NCI-H524 (cell line): ENCODE data around the gene STXBP5.
"Not testable (repeated sequence)": the region's sequence is repeated elsewhere in the genome, so short reads cannot be mapped to it uniquely, and the experiment has no call there.

Experiments
- DNase-seq, 2 experiments: peaks; one replicate each; lab custom pipeline; 2025; lab: John Stamatoyannopoulos, UW

The STXBP5 gene

DNA sequence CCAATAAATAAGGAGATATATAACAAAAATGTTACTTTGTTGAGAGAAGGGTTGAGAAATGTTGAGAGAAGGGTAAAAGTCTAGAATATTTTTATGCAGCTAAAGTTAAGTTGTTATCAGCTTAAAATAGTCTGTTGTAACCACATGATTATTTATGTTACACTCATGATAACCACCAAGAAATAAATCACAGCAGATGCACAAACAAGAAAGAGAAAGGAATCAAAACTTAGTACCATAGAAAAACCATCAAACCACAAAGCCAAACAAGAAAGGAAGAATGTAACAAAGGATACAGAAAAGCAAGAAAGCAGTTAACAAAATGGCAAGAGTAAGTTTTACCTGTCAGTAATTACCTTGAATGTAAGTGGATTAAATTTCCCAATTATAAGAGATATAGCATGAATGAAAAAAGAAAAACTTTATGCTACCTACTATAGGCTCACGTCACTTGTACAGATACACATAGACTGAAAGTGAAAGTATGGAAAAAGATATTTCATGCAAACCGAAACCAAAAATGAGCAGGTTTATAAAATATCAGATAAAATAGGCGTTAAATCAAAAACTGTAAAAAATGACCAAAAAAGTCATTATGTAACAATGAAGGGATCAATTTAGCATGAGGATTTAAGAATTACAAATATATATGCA is 93.6 kb downstream of the STXBP5 start:
- DNase-seq: no peak

GRCh38 chr6:147298461-147298860 is 94.2 kb downstream of the STXBP5 start:
- DNase-seq: no peak

- DNase-seq: no peak
These were observed 94.8 kb downstream of the STXBP5 start for GRCh38 chr6:147299035-147299434.

- no peak for DNase-seq
These were observed 96.9 kb downstream of the STXBP5 start for GRCh38 chr6:147301070-147301469.

- no peak for DNase-seq
These were observed 99.8 kb downstream of the STXBP5 start for GRCh38 chr6:147304016-147304415.

DNA sequence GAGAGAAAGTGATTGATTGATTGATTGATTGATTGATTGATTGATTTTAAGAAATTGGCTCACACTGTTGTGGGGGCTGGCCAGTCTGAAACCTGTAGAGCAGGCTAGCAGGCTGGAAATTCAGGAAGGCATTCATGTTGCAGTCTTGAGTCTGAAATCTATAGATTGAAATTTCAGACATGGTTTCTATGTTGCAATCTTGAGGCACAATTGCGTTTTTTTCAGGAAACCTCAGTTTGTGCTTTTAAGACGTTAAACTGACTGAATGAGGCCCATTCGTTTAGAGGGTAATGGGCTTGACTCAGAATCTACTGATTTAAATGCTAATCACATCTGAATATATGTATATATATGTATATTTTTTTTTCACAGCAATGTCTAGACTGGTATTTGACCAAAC is 106.3 kb downstream of the STXBP5 start:
- no peak for DNase-seq

GRCh38 chr6:147311218-147311617 is 107.0 kb downstream of the STXBP5 start:
- DNase-seq: no peak

- DNase-seq: no peak
These were observed 117.0 kb downstream of the STXBP5 start for GRCh38 chr6:147321260-147321659.

DNA sequence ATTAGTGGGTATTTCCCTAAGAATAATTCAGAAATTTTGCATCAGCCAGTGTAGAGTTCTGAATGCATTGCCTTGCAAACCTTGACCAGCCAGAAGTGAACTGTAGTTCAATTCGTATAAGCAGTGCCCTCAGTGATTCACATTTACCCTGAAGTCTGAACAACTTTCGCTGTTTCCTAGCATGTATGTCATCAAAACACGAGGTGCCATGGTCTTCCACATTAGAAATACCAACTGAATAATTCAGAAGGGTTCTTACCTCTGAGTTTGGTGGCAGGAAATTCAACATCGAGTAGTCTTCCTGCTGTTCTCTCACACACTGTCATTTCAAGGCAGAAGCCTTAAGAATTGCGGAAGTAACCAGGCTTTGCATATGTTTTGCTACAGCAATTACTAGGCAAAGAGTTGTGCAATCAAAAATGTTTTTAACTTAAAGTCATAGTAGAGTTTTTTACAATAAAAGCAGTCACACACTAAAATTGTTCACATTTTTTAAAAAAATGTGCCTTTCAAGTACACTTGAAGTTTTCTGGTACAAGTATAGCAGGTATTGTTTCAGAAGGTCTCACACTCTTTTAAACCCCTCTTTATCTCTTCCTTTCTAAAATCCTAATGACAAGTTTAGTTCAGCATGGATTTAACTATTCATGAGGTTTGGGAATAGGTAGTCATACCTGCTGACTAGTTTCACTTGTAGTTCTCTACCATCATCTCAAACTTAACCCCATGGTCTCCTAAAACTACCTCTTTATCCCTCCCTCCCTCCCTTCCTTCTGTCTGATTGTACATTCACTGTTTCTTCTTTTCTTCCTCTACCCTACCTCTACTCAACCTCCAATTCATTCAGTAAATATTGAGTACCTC is 118.3 kb downstream of the STXBP5 start:
- no peak for DNase-seq

- no peak for DNase-seq
These were observed 121.3 kb downstream of the STXBP5 start for GRCh38 chr6:147325557-147325956.

GRCh38 chr6:147331401-147331800 is 127.2 kb downstream of the STXBP5 start:
- no peak for DNase-seq

DNA sequence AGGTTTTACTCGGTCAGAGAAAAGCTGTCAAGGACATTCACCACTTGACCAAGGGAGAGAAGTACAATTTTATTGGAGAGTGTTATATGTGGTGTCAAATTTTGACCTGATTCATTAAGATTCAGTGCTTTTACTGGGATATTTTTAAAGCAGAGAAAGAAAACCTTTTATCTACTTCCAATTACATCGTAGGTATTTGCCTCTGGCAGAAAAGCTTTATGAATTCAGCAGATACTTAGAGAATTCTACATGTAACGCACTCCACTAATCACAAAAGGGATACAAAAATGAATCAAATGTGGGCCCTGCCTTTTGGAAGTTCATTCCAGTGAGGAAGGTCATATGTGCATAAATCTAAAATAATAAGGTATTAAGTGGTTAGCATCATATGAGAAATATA is 133.7 kb downstream of the STXBP5 start:
- DNase-seq: no peak

- DNase-seq: no peak
These were observed 137.3 kb downstream of the STXBP5 start for GRCh38 chr6:147341486-147341885.

DNA sequence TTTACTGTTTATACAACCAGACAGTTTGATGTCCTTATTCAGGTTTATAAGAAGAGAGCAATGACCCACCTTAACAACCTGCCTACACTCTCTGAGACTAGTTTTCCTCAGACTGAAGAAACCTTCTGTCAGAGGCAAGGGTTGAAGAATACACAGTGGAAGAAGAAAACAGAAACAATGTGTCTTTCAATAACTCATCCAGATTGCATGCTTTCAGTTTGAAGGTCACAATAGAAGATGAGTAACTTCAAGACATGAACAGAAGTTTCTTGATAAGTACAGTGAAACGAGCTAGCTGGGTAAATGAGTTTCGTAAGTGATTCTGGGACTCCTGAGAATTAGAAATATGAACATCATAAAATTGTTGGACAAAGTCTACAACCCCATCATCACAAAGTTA is 141.7 kb downstream of the STXBP5 start:
- no peak for DNase-seq

- DNase-seq: no peak
These were observed 143.1 kb downstream of the STXBP5 start for GRCh38 chr6:147347179-147347881.

DNA sequence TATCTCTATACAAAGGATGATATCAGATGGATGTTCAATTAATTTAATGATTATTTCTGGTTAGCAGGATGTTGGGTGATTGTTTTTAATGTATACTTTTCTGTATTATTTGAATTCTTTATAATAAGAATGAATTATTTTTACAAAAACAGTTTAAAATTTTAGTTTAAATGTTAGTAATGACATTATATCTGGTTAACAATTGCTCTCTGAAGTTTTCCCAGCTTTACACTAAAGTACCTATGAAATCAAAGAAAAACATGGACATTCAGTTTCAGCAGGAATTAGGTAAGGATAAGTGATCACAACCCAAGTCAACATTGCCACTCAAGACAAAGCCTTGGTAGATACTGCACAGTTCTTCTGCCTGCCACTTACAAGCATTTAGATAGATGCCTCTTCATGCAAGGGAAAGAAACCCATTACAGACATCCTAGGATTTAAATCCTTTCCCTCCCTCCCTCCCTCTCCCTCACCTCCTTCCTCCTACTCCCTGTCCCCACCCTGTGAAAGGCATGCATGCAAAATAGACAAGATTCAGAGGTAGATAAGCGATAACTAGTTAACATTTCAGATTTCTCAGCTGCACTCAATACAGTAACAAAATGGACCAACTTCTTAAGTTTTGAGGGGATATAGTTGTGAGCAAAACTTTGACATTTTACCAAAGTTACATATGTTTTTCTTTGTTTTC is 143.8 kb downstream of the STXBP5 start:
- DNase-seq: no peak

DNA sequence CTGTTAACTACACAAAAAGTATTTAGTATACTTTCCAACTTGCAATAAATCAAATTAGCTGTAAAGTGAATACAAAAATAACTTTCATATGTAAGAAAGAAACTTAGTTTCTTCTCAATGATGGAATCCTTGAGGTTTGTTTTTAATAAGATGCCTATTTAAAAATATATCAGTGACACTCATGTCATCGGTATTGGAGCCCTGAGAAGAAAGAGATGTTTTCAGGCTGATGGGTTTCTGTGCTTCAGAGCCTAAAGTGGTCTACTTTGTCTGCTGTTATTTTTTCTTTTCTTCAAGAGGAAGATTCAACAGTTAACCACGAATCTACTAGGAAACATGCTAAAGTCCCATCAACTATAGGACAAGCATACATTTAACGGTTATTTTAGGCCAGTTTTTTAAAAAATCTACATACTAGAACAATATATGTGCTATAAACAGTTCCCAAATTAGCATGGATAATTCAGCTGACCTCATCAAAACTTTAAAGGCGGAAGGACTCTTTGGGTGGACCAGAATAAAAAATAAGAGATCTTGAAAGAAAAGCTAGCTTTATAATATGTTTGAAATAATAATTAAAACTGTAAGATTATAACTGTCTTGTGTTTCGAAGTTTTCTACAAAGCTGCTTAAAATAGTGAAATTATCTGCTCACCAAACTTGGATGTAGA is 157.2 kb downstream of the STXBP5 start:
- no peak for DNase-seq

DNA sequence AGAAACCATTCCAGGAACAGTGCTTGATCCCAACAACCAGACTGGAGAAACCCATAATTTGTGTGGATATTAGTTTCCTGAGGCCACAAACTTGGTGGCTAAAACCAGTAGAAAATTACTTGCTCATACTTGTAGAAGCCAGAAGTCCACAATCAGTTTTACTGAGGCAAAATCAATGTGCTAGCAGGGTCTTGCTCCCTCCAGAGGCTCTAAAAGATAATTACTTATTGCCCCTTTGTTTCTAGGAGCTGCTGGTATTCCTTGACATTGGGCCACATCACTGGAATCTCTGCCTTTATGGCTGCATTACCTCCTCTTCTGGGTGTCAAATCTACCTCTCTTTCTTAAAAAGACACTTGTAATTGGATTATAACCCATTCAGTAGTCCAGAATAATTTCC is 162.1 kb downstream of the STXBP5 start:
- no peak for DNase-seq

DNA sequence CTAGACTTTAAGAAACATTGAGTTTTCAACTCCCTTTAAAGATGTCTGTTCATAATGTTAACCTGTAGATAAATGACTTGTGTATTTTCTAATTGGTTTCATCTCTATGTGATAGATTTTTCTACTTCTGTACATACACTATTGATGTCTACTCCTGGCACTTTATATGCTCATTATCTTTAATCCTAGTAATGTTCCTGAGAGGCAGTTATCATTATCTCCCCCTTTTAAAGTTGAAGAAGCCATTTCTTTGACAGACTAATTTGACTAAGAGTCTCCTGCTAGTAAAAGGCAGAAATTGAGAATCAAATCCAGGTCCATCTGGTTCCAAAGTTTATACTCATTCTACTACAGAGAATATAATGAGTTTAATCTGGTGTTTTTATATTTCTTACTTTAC is 167.1 kb downstream of the STXBP5 start:
- peak in 1 of 2 experiments; percentile 33 for DNase-seq

DNA sequence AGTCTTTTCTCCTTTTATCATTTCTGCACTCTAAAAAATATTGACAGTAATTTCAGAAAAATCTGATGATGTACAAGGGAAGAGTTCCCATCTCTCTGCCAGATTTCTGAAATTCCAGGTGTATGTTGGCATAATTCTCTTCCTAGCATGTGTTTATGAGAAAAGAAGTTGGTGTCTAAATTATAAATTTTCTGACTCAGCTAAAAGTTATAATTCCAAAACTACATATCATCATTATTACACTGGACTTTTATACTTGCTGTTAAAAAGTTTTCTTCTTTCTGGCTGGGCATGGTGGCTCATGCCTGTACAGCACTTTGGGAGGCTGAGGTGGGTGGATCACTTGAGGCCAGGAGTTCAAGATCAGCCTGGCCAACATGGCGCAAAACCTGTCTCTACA is 168.6 kb downstream of the STXBP5 start:
- no peak for DNase-seq

- DNase-seq: no peak
These were observed 174.6 kb downstream of the STXBP5 start for GRCh38 chr6:147378819-147379218.

GRCh38 chr6:147380841-147381240 is 176.6 kb downstream of the STXBP5 start:
- not testable (repeated sequence) for DNase-seq
